AG04450 (cell line): ENCODE measurements around the gene TBX15. TPM values are rescaled to one million over a fixed set of nuclear protein-coding genes. Genes with fewer than 3 reads are reported as not detected.

Experiments
- CTCF ChIA-PET: fragments of 300-600, 350-600 bp; formaldehyde crosslinking; extraction: SDS; loops from one replicate; lab custom pipeline; 2022; ENCODE audit warnings: antibody characterized with exemption, inconsistent platforms; lab: Charles Lee
- POLR2A ChIA-PET: fragments of 350-600 bp; formaldehyde crosslinking; extraction: SDS; loops from one replicate; lab custom pipeline; 2021; ENCODE audit warnings: antibody characterized with exemption, inconsistent platforms; lab: Yijun Ruan, JAX
- DNase-seq: peaks from one replicate; pipeline ENCODE4 v3.0.0-alpha.2; 2011; ENCODE audit warnings: low read depth, low spot score
- H3K27ac ChIP-seq: one replicate; pipeline ENCODE4 v1.5.1; 2012; ENCODE audit warnings: low read depth, low read length, control low read depth
- H3K27me3 ChIP-seq: one replicate; pipeline ENCODE4 v1.6.0; 2012; ENCODE audit warnings: low read length; ENCODE audit not compliant: control insufficient read depth, insufficient read depth
- H3K4me3 ChIP-seq: 2 replicates; pipeline ENCODE4 v1.5.1; 2011; ENCODE audit warnings: mild to moderate bottlenecking, low read depth, low read length, control low read depth
- H3K9me3 ChIP-seq: 2 replicates; pipeline ENCODE4 v1.5.1; 2012; ENCODE audit warnings: low read length; ENCODE audit not compliant: control insufficient read depth, insufficient read depth
- polyA plus RNA-seq: library from polyadenylated mRNA; depleted of rRNA; stranded (reverse); fragments of >200 nt; gene quantifications from 2 replicates; pipeline ENCODE4 v1.2.3, GENCODE V29; 2011
- TF ChIP-seq, protein P1 (sequence below): IDR thresholded peaks from 2 replicates; pipeline ENCODE4 v1.5.1; 2011; ENCODE audit warnings: low read depth, low read length, control low read depth, inconsistent platforms

Gene TBX15
- polyA plus RNA-seq, 1 experiment, result not detected

- Histone ChIP-seq H3K4me3 (no peak overlapping the region), H3K27ac (no peak overlapping the region), H3K27me3 (no peaks in the 10 kb centered on the region), H3K9me3 (no peaks in the 10 kb centered on the region)
- ChIA-PET POLR2A (no interaction called here), CTCF (no interaction called here)
- TF ChIP-seq, protein P1, sequence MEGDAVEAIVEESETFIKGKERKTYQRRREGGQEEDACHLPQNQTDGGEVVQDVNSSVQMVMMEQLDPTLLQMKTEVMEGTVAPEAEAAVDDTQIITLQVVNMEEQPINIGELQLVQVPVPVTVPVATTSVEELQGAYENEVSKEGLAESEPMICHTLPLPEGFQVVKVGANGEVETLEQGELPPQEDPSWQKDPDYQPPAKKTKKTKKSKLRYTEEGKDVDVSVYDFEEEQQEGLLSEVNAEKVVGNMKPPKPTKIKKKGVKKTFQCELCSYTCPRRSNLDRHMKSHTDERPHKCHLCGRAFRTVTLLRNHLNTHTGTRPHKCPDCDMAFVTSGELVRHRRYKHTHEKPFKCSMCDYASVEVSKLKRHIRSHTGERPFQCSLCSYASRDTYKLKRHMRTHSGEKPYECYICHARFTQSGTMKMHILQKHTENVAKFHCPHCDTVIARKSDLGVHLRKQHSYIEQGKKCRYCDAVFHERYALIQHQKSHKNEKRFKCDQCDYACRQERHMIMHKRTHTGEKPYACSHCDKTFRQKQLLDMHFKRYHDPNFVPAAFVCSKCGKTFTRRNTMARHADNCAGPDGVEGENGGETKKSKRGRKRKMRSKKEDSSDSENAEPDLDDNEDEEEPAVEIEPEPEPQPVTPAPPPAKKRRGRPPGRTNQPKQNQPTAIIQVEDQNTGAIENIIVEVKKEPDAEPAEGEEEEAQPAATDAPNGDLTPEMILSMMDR, result no peak
- no peak for DNase-seq
Measured at GRCh38 chr1:118899340-118899739, 88.8 kb downstream of the TBX15 start.

GRCh38 chr1:118898712-118899111 is 89.4 kb downstream of the TBX15 start:
- ChIA-PET POLR2A (no interaction called here), CTCF (no interaction called here)
- Histone ChIP-seq H3K4me3 (no peak overlapping the region), H3K27ac (no peak overlapping the region), H3K9me3 (no peaks in the 10 kb centered on the region), H3K27me3 (no peaks in the 10 kb centered on the region)
- DNase-seq, result no peak
- TF ChIP-seq, protein P1, result no peak

DNA sequence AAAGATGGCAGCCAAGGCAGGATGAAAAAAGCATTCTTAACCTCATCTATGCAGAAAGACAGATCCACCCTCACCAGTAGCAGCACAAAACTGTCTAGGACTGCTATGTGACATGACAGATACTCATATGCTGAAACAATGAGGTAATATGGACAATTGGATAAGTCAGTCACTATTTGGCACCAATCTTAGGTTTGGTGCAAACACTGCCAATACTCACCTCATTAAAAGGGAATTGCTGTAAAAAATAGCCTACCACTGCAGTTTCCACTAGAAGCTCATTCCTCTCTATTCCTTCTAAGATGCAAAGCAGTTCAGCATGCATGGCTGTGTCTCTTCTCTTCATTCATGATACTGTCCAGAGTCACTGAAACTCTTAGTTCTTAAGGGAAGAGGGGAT is 91.7 kb downstream of the TBX15 start:
- H3K9me3 ChIP-seq, result no peaks in the 10 kb centered on the region
- POLR2A ChIA-PET, result no interaction called here
- H3K27ac ChIP-seq, result no peak overlapping the region
- H3K27me3 ChIP-seq, result no peaks in the 10 kb centered on the region
- TF ChIP-seq, protein P1, result no peak
- H3K4me3 ChIP-seq, result no peak overlapping the region
- no peak for DNase-seq
- CTCF ChIA-PET, result interaction anchor here (0.6 kb wide), 1 partner anchor 365 kb away, joined by 3 read pairs; no protein-coding TSS in a partner anchor

GRCh38 chr1:118894836-118895235 is 93.3 kb downstream of the TBX15 start:
- Histone ChIP-seq H3K27me3 (no peaks in the 10 kb centered on the region), H3K27ac (no peak overlapping the region), H3K9me3 (no peaks in the 10 kb centered on the region), H3K4me3 (no peak overlapping the region)
- ChIA-PET POLR2A (no interaction called here), CTCF (no interaction called here)
- no peak for DNase-seq
- TF ChIP-seq, protein P1, result no peak

- DNase-seq, result no peak
- ChIA-PET CTCF (no interaction called here), POLR2A (no interaction called here)
- no peak overlapping the region for H3K4me3 ChIP-seq
- H3K27ac ChIP-seq, result no peak overlapping the region
- TF ChIP-seq, protein P1, result no peak
- no peaks in the 10 kb centered on the region for H3K27me3 ChIP-seq
- no peaks in the 10 kb centered on the region for H3K9me3 ChIP-seq
Measured at GRCh38 chr1:118890851-118891384, 97.2 kb downstream of the TBX15 start.
